ENCODE measurements around the gene USP4.
"Not testable (repeated sequence)": the region's sequence is repeated elsewhere in the genome, so short reads cannot be mapped to it uniquely, and the experiment has no call there.

USP4 gene

GRCh38 chr3:49352281-49352680 is 12.4 kb upstream of the USP4 start:
- no peak overlapping the region for H3K4me3 ChIP-seq (ENCODE audit: control insufficient read depth, low read depth, low read length)
- DNase-seq (ENCODE audit: low read depth) = no peak
- TF ChIP-seq, protein P1, sequence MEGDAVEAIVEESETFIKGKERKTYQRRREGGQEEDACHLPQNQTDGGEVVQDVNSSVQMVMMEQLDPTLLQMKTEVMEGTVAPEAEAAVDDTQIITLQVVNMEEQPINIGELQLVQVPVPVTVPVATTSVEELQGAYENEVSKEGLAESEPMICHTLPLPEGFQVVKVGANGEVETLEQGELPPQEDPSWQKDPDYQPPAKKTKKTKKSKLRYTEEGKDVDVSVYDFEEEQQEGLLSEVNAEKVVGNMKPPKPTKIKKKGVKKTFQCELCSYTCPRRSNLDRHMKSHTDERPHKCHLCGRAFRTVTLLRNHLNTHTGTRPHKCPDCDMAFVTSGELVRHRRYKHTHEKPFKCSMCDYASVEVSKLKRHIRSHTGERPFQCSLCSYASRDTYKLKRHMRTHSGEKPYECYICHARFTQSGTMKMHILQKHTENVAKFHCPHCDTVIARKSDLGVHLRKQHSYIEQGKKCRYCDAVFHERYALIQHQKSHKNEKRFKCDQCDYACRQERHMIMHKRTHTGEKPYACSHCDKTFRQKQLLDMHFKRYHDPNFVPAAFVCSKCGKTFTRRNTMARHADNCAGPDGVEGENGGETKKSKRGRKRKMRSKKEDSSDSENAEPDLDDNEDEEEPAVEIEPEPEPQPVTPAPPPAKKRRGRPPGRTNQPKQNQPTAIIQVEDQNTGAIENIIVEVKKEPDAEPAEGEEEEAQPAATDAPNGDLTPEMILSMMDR (conservative IDR thresholded peaks at IDR 0.05; ENCODE audit: control insufficient read depth, insufficient read depth, low read depth, low read length) = no peak

GRCh38 chr3:49351521-49352011 is 11.7 kb upstream of the USP4 start:
- TF ChIP-seq, protein P1 (conservative IDR thresholded peaks at IDR 0.05; ENCODE audit: control insufficient read depth, insufficient read depth, low read depth, low read length) = no peak
- no peak overlapping the region for H3K4me3 ChIP-seq (ENCODE audit: control insufficient read depth, low read depth, low read length)
- peak; percentile 86 for DNase-seq (ENCODE audit: low read depth)

DNA sequence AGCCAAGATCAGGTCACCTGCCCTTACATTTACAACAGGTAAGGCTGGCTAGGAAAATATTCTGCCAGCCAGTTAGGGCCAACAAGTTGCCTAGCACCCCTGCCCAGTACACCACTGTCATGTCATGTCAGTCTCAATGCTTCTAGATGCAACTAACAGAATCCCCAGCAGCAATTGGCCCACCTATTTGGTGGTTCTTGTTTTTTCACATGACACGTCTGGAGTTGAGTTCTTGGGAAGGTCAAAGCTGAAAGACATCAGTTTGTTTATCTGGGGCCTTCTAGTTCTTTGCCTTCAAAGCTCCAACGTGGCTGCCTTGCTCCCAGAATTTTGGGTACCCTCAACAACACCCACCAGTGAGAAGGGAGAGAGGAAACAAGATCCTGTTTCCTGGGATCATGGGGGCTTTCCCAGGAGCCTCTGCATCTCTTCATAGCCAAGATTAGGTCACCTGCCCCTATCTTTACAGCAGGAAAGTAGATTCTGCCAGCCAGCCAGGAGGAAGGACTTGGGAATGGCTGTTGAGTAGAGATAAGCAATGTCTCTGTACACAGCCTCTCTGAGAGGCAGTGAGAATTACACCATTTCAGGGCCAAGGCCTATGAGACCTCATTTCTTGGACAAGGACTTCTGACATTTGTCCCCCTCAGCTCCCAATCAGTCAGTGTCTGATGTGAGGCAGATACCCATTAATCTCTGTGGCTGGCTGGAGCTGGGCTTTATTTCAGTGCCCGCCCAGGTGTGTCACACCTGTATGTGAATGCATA is 9.7 kb upstream of the USP4 start:
- DNase-seq (ENCODE audit: low read depth) = no peak
- TF ChIP-seq, protein P1 (conservative IDR thresholded peaks at IDR 0.05; ENCODE audit: control insufficient read depth, insufficient read depth, low read depth, low read length) = no peak
- H3K4me3 ChIP-seq (ENCODE audit: control insufficient read depth, low read depth, low read length) = no peak overlapping the region

- H3K4me3 ChIP-seq (ENCODE audit: control insufficient read depth, low read depth, low read length); DNase-seq (ENCODE audit: low read depth): not testable (repeated sequence)
Observed at GRCh38 chr3:49348361-49348760, 8.5 kb upstream of the USP4 start.

DNA sequence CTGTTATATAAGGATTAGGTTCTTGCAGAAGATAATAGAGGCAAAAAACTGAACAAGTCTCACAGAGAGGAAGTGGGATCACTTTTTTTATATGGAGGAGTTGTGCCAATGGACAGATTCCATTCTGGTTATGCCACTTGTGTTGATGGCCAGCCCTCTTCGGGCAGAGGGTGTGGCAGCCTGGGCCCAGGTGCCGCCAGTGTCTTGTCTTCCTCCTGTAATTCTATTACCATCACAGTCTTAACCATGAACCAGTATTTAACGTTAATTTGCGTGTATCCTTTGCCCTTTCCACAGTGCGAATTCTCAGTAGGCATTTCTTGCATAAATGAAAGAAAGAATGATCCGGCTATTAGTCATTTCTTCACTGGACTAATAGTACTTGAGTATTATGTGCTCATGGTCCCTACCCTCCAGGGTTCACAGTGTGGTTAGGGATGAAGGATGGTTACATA is 7.0 kb upstream of the USP4 start:
- TF ChIP-seq, protein P1 (conservative IDR thresholded peaks at IDR 0.05; ENCODE audit: control insufficient read depth, insufficient read depth, low read depth, low read length) = no peak
- peak; percentile 77 for DNase-seq (ENCODE audit: low read depth)
- no peak overlapping the region for H3K4me3 ChIP-seq (ENCODE audit: control insufficient read depth, low read depth, low read length)

- TF ChIP-seq, protein P1 (conservative IDR thresholded peaks at IDR 0.05; ENCODE audit: control insufficient read depth, insufficient read depth, low read depth, low read length) = no peak
- no peak overlapping the region for H3K4me3 ChIP-seq (ENCODE audit: control insufficient read depth, low read depth, low read length)
- DNase-seq (ENCODE audit: low read depth) = no peak
Observed at GRCh38 chr3:49343163-49343562, 3.3 kb upstream of the USP4 start.

DNA sequence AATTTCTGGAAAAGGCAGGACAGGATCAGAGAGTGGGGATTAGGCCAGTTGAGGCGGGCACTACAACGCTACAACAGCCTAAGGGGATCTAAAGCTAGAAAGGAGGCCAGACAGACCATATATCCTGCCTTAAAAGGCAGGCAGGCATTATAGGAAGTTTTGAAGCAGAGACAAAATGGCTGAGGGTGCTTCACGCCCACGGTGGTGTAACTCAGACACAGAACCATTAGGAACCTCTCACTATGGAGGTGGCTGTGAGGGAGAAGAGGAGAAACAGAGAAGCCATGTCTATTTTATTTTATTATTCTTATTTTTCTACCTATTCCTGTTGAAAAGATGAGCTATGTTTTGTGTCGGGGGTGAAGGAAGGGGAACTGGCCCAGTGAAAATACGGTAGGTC is 2.1 kb upstream of the USP4 start:
- no peak overlapping the region for H3K4me3 ChIP-seq (ENCODE audit: control insufficient read depth, low read depth, low read length)
- TF ChIP-seq, protein P1 (conservative IDR thresholded peaks at IDR 0.05; ENCODE audit: control insufficient read depth, insufficient read depth, low read depth, low read length) = no peak
- no peak for DNase-seq (ENCODE audit: low read depth)

Data from fibroblast of mammary gland (primary cell).